AG04449 (cell line): ENCODE results near the gene BICDL1.

ENCODE experiments used
- CTCF ChIA-PET: fragments of 350-600 bp; formaldehyde crosslinking; extraction: SDS; loops from one replicate; lab custom pipeline; 2021; ENCODE audit warnings: antibody characterized with exemption; lab: Yijun Ruan, JAX
- POLR2A ChIA-PET: fragments of 400-600, 350-600 bp; formaldehyde crosslinking; extraction: SDS; loops from one replicate; lab custom pipeline; 2020; ENCODE audit warnings: antibody characterized with exemption, inconsistent platforms; lab: Yijun Ruan, JAX
- DNase-seq: peaks from one replicate; pipeline ENCODE4 v3.0.0-alpha.2; 2010; ENCODE audit warnings: low read depth, low spot score
- H3K4me3 ChIP-seq: 2 replicates; pipeline ENCODE4 v1.5.1; 2011; ENCODE audit warnings: low read depth, mild to moderate bottlenecking, control low read depth, low read length
- TF ChIP-seq, protein P1 (sequence below): IDR thresholded peaks from one replicate; pipeline ENCODE4 v1.5.1; 2011; ENCODE audit warnings: mild to moderate bottlenecking, moderate library complexity, low read length, control low read depth, inconsistent platforms; ENCODE audit not compliant: insufficient read depth; ENCODE audit errors: missing control alignments

BICDL1 gene

DNA sequence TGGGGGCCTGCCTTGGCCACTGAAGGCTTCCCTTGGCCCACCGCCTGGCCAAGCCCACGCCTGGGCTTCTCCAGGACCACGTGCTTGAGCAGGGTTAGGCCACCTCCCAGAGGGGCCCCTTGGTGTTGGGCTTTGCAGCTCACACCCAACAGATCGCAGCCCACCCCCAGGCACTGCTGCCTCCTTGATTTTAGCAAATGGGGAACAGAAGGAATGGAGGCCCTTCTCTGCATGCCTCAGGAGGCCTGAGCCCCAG is 104.2 kb downstream of the BICDL1 start:
- TF ChIP-seq, protein P1, sequence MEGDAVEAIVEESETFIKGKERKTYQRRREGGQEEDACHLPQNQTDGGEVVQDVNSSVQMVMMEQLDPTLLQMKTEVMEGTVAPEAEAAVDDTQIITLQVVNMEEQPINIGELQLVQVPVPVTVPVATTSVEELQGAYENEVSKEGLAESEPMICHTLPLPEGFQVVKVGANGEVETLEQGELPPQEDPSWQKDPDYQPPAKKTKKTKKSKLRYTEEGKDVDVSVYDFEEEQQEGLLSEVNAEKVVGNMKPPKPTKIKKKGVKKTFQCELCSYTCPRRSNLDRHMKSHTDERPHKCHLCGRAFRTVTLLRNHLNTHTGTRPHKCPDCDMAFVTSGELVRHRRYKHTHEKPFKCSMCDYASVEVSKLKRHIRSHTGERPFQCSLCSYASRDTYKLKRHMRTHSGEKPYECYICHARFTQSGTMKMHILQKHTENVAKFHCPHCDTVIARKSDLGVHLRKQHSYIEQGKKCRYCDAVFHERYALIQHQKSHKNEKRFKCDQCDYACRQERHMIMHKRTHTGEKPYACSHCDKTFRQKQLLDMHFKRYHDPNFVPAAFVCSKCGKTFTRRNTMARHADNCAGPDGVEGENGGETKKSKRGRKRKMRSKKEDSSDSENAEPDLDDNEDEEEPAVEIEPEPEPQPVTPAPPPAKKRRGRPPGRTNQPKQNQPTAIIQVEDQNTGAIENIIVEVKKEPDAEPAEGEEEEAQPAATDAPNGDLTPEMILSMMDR: no peak
- ChIA-PET CTCF (no interaction called here), POLR2A (no interaction called here)
- DNase-seq: no peak
- no peak overlapping the region for H3K4me3 ChIP-seq

GRCh38 chr12:120093592-120094355 is 104.7 kb downstream of the BICDL1 start:
- TF ChIP-seq, protein P1: no peak
- no peak overlapping the region for H3K4me3 ChIP-seq
- ChIA-PET POLR2A (no interaction called here), CTCF (no interaction called here)
- no peak for DNase-seq

DNA sequence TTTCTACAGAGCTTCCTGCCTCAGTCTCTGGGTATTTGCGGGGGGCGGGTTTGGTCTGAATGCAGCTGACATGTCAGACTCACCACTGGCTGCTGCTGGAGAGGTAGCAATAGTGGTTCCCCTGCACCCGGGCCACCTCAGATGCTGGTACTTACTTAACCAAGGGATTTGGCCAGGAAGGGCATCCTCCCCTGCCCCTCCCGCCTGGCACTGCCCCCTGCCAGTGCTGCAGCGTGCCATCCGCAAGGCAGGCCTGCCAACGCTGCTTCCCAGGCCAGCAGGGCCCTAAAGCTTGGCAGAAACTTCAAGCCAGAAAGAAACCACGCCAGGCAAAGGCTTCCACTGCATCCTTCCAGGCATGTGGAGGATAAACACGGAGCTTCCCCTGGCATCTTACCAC is 105.4 kb downstream of the BICDL1 start:
- ChIA-PET CTCF (no interaction called here), POLR2A (no interaction called here)
- TF ChIP-seq, protein P1: no peak
- DNase-seq: no peak
- H3K4me3 ChIP-seq: no peak overlapping the region

GRCh38 chr12:120095331-120095730 is 106.3 kb downstream of the BICDL1 start:
- H3K4me3 ChIP-seq: no peak overlapping the region
- ChIA-PET CTCF (no interaction called here), POLR2A (no interaction called here)
- TF ChIP-seq, protein P1: no peak
- no peak for DNase-seq

DNA sequence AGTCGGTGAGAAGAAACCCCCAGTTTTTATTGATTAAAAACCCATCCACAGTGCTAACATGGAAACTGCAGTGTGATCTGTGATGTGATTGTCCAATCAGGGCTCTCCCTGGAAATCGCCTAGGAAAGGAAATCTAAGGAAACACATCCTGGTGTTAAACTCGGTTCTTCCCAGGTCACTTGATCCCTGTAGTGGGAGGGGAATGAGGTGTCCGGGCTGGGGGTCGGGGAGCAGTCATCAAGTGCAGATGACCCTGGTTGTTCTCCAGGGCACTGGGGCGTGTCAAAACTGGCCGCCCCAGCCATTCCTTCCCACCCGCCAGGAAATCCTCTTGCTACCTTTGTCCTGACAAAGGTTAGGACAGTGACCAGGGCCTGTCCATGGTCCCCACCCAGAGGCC is 106.7 kb downstream of the BICDL1 start:
- POLR2A ChIA-PET: no interaction called here

GRCh38 chr12:120096671-120097202 is 107.7 kb downstream of the BICDL1 start:
- no peak overlapping the region for H3K4me3 ChIP-seq
- ChIA-PET POLR2A (interaction anchor here (0.5 kb wide), 1 partner anchor 10 kb away, joined by 3 read pairs; no protein-coding TSS in a partner anchor), CTCF (interaction anchor here (1.7 kb wide), 1 partner anchor 10 kb away, joined by 6 read pairs; no protein-coding TSS in a partner anchor)
- no peak for DNase-seq
- TF ChIP-seq, protein P1: no peak

More for the DNA sequence above, 106.7 kb downstream of the BICDL1 start:
- TF ChIP-seq, protein P1: no peak
- no peak for DNase-seq
- H3K4me3 ChIP-seq: no peak overlapping the region
- CTCF ChIA-PET: no interaction called here
